ENCODE results near the gene DDX23.
A peak's percentile ranks its signal among the peaks of the same experiment; 100 is the strongest.

DDX23 gene

GRCh38 chr12:48823281-48823680 is 28.7 kb downstream of the DDX23 start:
- DNase-seq (ENCODE audit: low read depth in 3 of 3) = no peak

- DNase-seq (ENCODE audit: low read depth in 3 of 3) = no peak
Measured at GRCh38 chr12:48822711-48823110, 29.3 kb downstream of the DDX23 start.

GRCh38 chr12:48822139-48822538 is 29.8 kb downstream of the DDX23 start:
- DNase-seq (ENCODE audit: low read depth in 3 of 3) = no peak

GRCh38 chr12:48819986-48820725 is 31.8 kb downstream of the DDX23 start:
- DNase-seq (ENCODE audit: low read depth in 3 of 3) = no peak

- peak in 2 of 3 experiments; percentile 38 to 51 for DNase-seq (ENCODE audit: low read depth in 3 of 3)
Measured at GRCh38 chr12:48818831-48819590, 33.0 kb downstream of the DDX23 start.

- DNase-seq (ENCODE audit: low read depth in 3 of 3) = peak; percentile 60 to 69 (median 64)
Measured at GRCh38 chr12:48817873-48818830, 33.8 kb downstream of the DDX23 start, which contains the start of gene CACNB3. Gene CACNB3, plus strand, starts transcription at chr12:48818496. Its CDS starts 434 bp downstream, at chr12:48818930.

GRCh38 chr12:48816143-48816854 is 35.7 kb downstream of the DDX23 start:
- no peak for DNase-seq (ENCODE audit: low read depth in 3 of 3)

- peak in 1 of 3 experiments; percentile 20 for DNase-seq (ENCODE audit: low read depth in 3 of 3)
Measured at GRCh38 chr12:48815126-48816110, 36.5 kb downstream of the DDX23 start.

- peak; percentile 45 to 67 (median 52) for DNase-seq (ENCODE audit: low read depth in 3 of 3)
Measured at GRCh38 chr12:48814262-48815125, 37.5 kb downstream of the DDX23 start.

- no peak for DNase-seq (ENCODE audit: low read depth in 3 of 3)
Measured at GRCh38 chr12:48813465-48814261, 38.3 kb downstream of the DDX23 start.

GRCh38 chr12:48812389-48812788 is 39.6 kb downstream of the DDX23 start:
- DNase-seq (ENCODE audit: low read depth in 3 of 3) = no peak

GRCh38 chr12:48811437-48812090 is 40.4 kb downstream of the DDX23 start:
- no peak for DNase-seq (ENCODE audit: low read depth in 3 of 3)

- DNase-seq (ENCODE audit: low read depth in 3 of 3) = no peak
Measured at GRCh38 chr12:48810903-48811431, 41.0 kb downstream of the DDX23 start.

- DNase-seq (ENCODE audit: low read depth in 3 of 3) = no peak
Measured at GRCh38 chr12:48807981-48808380, 44.0 kb downstream of the DDX23 start.

GRCh38 chr12:48803675-48804074 is 48.3 kb downstream of the DDX23 start:
- no peak for DNase-seq (ENCODE audit: low read depth in 3 of 3)

GRCh38 chr12:48800971-48801370 is 51.0 kb downstream of the DDX23 start:
- no peak for DNase-seq (ENCODE audit: low read depth in 3 of 3)

- DNase-seq (ENCODE audit: low read depth in 3 of 3) = no peak
Measured at GRCh38 chr12:48800457-48800856, 51.5 kb downstream of the DDX23 start.
